HCT116 (cell line): ENCODE measurements around the gene INSYN2A. TPM values are rescaled to one million over a fixed set of nuclear protein-coding genes. Genes with fewer than 3 reads are reported as not detected.

Source experiments
- ATAC-seq: fragments of 200-7000 bp; cut with Tn5 transposase; 2 replicates; pipeline ENCODE4 v1.9.1; 2020; ENCODE audit warnings: mild to moderate bottlenecking, moderate library complexity
- BruUV-seq: library from RNA; stranded (reverse); fragments of 400-500 nt; replicated peaks from 2 replicates; lab custom pipeline; 2021; lab: Mats Ljungman, UMichigan
- CTCF ChIA-PET: fragments of 300-600 bp; sonication (Branson Sonifier 250); formaldehyde crosslinking; loops from one replicate; lab custom pipeline; 2021; ENCODE audit warnings: antibody characterized with exemption; lab: Charles Lee
- POLR2A ChIA-PET: fragments of 300-600, 350-600 bp; sonication (Branson Sonifier 250); formaldehyde crosslinking; loops from one replicate; lab custom pipeline; 2021; ENCODE audit warnings: antibody characterized with exemption; lab: Charles Lee
- RAD21 ChIA-PET, 2 experiments: fragments of 300-600 bp; sonication (Branson Sonifier 250); formaldehyde crosslinking; loops; one replicate each; lab custom pipeline; 2023; ENCODE audit warnings: low total read pairs in 2 of 2; ENCODE audit not compliant: uncharacterized antibody in 2 of 2, unreplicated experiment in 2 of 2, low non-redundant PET in 1 of 2; lab: Charles Lee
- DNase-seq: peaks from one replicate; pipeline ENCODE4 v3.0.0-alpha.2; 2010; ENCODE audit warnings: low read depth, low spot score
- H2AFZ ChIP-seq: fragments of 200-600 bp; shearing (Covaris generic), sonication (generic); 2 replicates; pipeline ENCODE4 v1.6.1; 2017; ENCODE audit warnings: low read depth, mixed run types, mixed read lengths, antibody characterized with exemption, low read length; ENCODE audit not compliant: poor library complexity, severe bottlenecking
- H3K27ac ChIP-seq: 2 replicates; pipeline ENCODE4 v1.5.1; 2012; ENCODE audit warnings: low read depth, low read length
- H3K27me3 ChIP-seq: fragments of 200-600 bp; sonication (generic); 2 replicates; pipeline ENCODE4 v1.6.1; 2016; ENCODE audit warnings: mixed run types, low read length, mixed read lengths; ENCODE audit not compliant: insufficient read depth
- H3K36me3 ChIP-seq, 2 experiments: fragments of 200-500 bp in 1 of 2; fragments of 200-600 bp in 1 of 2; sonication (Bioruptor generic) in 1 of 2; sonication (generic) in 1 of 2; 2 replicates each; pipeline versions ENCODE4 v1.5.1 to v1.6.1; 2014 to 2016; ENCODE audit warnings: low read length in 2 of 2, inconsistent platforms in 1 of 2, mixed read lengths in 1 of 2, mixed run types in 1 of 2; ENCODE audit not compliant: insufficient read depth in 2 of 2, control insufficient read depth in 1 of 2
- H3K4me1 ChIP-seq, 2 experiments: fragments of 200-600 bp in 1 of 2; sonication (generic) in 1 of 2; 2 replicates each; pipeline versions ENCODE4 v1.5.1 to v1.6.1; 2012 to 2017; ENCODE audit warnings: low read length in 2 of 2, inconsistent platforms in 1 of 2, mild to moderate bottlenecking in 1 of 2, mixed read lengths in 1 of 2, mixed run types in 1 of 2, moderate library complexity in 1 of 2; ENCODE audit not compliant: insufficient read depth in 2 of 2, control insufficient read depth in 1 of 2
- H3K4me2 ChIP-seq: fragments of 200-600 bp; sonication (generic); 2 replicates; pipeline ENCODE4 v1.6.1; 2017; ENCODE audit warnings: mixed run types, low read length, mixed read lengths
- H3K4me3 ChIP-seq, 2 experiments: fragments of 200-600 bp in 1 of 2; sonication (generic) in 1 of 2; replicated peaks in 1 of 2; 2 replicates each; pipeline ENCODE4 v1.5.1; 2011 to 2016; ENCODE audit warnings: low read length in 2 of 2, control low read depth in 1 of 2, low read depth in 1 of 2, mild to moderate bottlenecking in 1 of 2, mixed read lengths in 1 of 2, mixed run types in 1 of 2
- H3K79me2 ChIP-seq: fragments of 200-600 bp; sonication (generic); 2 replicates; pipeline ENCODE4 v1.6.1; 2017; ENCODE audit warnings: mild to moderate bottlenecking, mixed run types, low read length, moderate library complexity, mixed read lengths; ENCODE audit not compliant: insufficient read depth
- H3K9ac ChIP-seq: fragments of 200-600 bp; sonication (generic); 2 replicates; pipeline ENCODE4 v1.6.1; 2016; ENCODE audit warnings: low read length, mixed read lengths
- H3K9me2 ChIP-seq: fragments of 200-600 bp; sonication (generic), shearing (Covaris generic); 2 replicates; pipeline ENCODE4 v1.6.1; 2017; ENCODE audit warnings: mixed run types, mild to moderate bottlenecking, moderate library complexity; ENCODE audit not compliant: insufficient read depth
- H3K9me3 ChIP-seq, 2 experiments: fragments of 200-500 bp in 1 of 2; fragments of 200-600 bp in 1 of 2; sonication (Bioruptor generic) in 1 of 2; sonication (generic) in 1 of 2; 2 replicates each; pipeline ENCODE4 v1.6.1; 2014 to 2017; ENCODE audit warnings: low read length in 2 of 2, mixed read lengths in 2 of 2, inconsistent platforms in 1 of 2, low read depth in 1 of 2, mild to moderate bottlenecking in 1 of 2, mixed run types in 1 of 2, moderate library complexity in 1 of 2; ENCODE audit not compliant: control insufficient read depth in 1 of 2, insufficient read depth in 1 of 2
- H4K20me1 ChIP-seq: fragments of 200-600 bp; sonication (generic), shearing (Covaris generic); 2 replicates; pipeline ENCODE4 v1.6.1; 2017; ENCODE audit warnings: mixed run types, mild to moderate bottlenecking, moderate library complexity; ENCODE audit not compliant: insufficient read depth
- CBX3 ChIP-seq: IDR thresholded peaks from 2 replicates; pipeline ENCODE4 v1.6.1; 2012; ENCODE audit warnings: low read depth
- CEBPB ChIP-seq: IDR thresholded peaks from 2 replicates; pipeline ENCODE4 v1.6.1; 2012; ENCODE audit warnings: low read depth
- EGR1 ChIP-seq: IDR thresholded peaks from 2 replicates; pipeline ENCODE4 v1.6.1; 2012; ENCODE audit warnings: low read depth
- ELF1 ChIP-seq: IDR thresholded peaks from 2 replicates; pipeline ENCODE4 v1.6.1; 2012; ENCODE audit warnings: low read depth, borderline replicate concordance
- EZH2 ChIP-seq: fragments of 200-600 bp; sonication (generic); IDR thresholded peaks from 2 replicates; pipeline ENCODE4 v1.6.1; 2017; ENCODE audit warnings: antibody characterized with exemption, mixed run types
- EZH2phosphoT487 ChIP-seq: fragments of 200-600 bp; IDR thresholded peaks from 2 replicates; pipeline ENCODE4 v1.6.1; 2018; ENCODE audit warnings: antibody characterized with exemption, borderline replicate concordance
- JUND ChIP-seq: IDR thresholded peaks from 2 replicates; pipeline ENCODE4 v1.6.1; 2012
- POLR2A ChIP-seq: IDR thresholded peaks from 2 replicates; pipeline ENCODE4 v1.7.0; 2011; ENCODE audit warnings: borderline replicate concordance; ENCODE audit not compliant: insufficient read depth, insufficient read length; ENCODE audit errors: extremely low read depth
- POLR2AphosphoS5 ChIP-seq: IDR thresholded peaks from 2 replicates; pipeline ENCODE4 v1.6.1; 2011; ENCODE audit warnings: mild to moderate bottlenecking, low read depth, low read length, moderate library complexity
- RAD21 ChIP-seq: IDR thresholded peaks from 2 replicates; pipeline ENCODE4 v1.6.1; 2012; ENCODE audit warnings: low read depth, mild to moderate bottlenecking
- SP1 ChIP-seq: IDR thresholded peaks from 2 replicates; pipeline ENCODE4 v1.6.1; 2012; ENCODE audit warnings: low read depth
- TCF7L2 ChIP-seq: IDR thresholded peaks from 2 replicates; pipeline ENCODE4 v1.7.0; 2011; ENCODE audit warnings: borderline replicate concordance, inconsistent platforms; ENCODE audit not compliant: insufficient read depth, insufficient read length; ENCODE audit errors: extremely low read depth
- YY1 ChIP-seq: IDR thresholded peaks from 2 replicates; pipeline ENCODE4 v1.6.1; 2011; ENCODE audit warnings: low read length, low read depth, moderate library complexity, mild to moderate bottlenecking; ENCODE audit not compliant: insufficient replicate concordance; ENCODE audit errors: extremely low read depth
- ZFX ChIP-seq: fragments of 450-650 bp; IDR thresholded peaks from 2 replicates; pipeline ENCODE4 v1.6.1; 2017
- ZNF274 ChIP-seq: fragments of 200-500 bp; sonication (Bioruptor generic); IDR thresholded peaks from 2 replicates; pipeline ENCODE4 v1.6.1; 2014; ENCODE audit warnings: mild to moderate bottlenecking, low read depth, low read length, inconsistent platforms
- intact Hi-C: fragments of 100-400 bp; cut with micrococcal nuclease; formaldehyde crosslinking; loops from 2 replicates; pipeline ENCODE4 v1.10.0; 2022
- total RNA-seq: library from RNA; stranded (reverse); gene quantifications from one replicate; pipeline ENCODE4 v1.2.1, GENCODE V29; 2021; ENCODE audit not compliant: unreplicated experiment
- TF ChIP-seq, protein P1 (sequence below): IDR thresholded peaks from 2 replicates; pipeline ENCODE4 v1.6.1; 2012; ENCODE audit warnings: low read depth
- TF ChIP-seq, protein P2 (sequence below): IDR thresholded peaks from 2 replicates; pipeline ENCODE4 v1.6.1; 2012
- TF ChIP-seq, protein P3 (sequence below): IDR thresholded peaks from 2 replicates; pipeline ENCODE4 v1.6.1; 2011; ENCODE audit warnings: mild to moderate bottlenecking, low read length, moderate library complexity; ENCODE audit not compliant: insufficient replicate concordance; ENCODE audit errors: extremely low read depth
- TF ChIP-seq, protein P4 (sequence below): IDR thresholded peaks from 2 replicates; pipeline ENCODE4 v1.6.1; 2012

Gene INSYN2A
- total RNA-seq, 1 experiment from 2014 or later = not detected

DNA sequence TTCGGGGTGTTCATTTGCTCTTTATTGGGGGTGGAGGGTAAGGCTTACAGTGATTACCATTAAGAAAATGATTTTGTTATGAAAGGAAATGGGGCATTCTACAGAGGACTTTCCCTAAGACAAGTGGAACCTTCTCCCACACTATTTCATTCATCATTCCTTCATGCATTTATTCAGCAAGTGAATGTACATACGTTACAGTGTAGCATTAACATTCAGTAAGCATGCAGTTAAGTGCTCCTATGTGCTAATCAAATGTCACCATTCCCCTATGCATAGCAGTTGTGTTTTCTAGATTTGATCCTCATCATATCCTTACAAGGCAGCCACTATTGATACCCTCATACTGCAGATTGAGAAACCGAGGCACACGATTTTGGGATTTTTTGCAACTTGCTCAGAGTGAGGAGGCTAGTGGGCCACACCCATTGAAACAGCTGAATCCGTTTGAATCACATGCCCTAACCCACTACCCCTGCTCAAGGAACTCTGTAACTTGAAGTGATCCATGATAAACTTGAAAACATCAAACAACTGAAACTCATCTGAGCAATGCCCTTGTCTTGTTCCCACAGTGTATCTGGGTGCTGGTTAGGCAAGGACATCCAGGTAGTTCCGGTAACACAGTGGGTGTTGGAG lies 16.7 kb downstream of the INSYN2A start:
- BruUV-seq = no TSS peak
- Histone ChIP-seq H3K36me3 (no peaks in the 10 kb centered on the region), H3K27me3 (no peaks in the 10 kb centered on the region), H2AFZ (no peak overlapping the region), H3K27ac (no peak overlapping the region), H3K4me3 (no peak overlapping the region), H3K9ac (no peak overlapping the region), H3K9me3 (no peaks in the 10 kb centered on the region), H4K20me1 (no peaks in the 10 kb centered on the region), H3K4me2 (no peak overlapping the region), H3K9me2 (no peaks in the 10 kb centered on the region), H3K79me2 (no peaks in the 10 kb centered on the region), H3K4me1 (no peaks in the 10 kb centered on the region)
- no peak for DNase-seq
- intact Hi-C loops = no loop called here
- no peak for ATAC-seq
- CTCF ChIA-PET = no interaction called here
- TF ChIP-seq, protein P1, sequence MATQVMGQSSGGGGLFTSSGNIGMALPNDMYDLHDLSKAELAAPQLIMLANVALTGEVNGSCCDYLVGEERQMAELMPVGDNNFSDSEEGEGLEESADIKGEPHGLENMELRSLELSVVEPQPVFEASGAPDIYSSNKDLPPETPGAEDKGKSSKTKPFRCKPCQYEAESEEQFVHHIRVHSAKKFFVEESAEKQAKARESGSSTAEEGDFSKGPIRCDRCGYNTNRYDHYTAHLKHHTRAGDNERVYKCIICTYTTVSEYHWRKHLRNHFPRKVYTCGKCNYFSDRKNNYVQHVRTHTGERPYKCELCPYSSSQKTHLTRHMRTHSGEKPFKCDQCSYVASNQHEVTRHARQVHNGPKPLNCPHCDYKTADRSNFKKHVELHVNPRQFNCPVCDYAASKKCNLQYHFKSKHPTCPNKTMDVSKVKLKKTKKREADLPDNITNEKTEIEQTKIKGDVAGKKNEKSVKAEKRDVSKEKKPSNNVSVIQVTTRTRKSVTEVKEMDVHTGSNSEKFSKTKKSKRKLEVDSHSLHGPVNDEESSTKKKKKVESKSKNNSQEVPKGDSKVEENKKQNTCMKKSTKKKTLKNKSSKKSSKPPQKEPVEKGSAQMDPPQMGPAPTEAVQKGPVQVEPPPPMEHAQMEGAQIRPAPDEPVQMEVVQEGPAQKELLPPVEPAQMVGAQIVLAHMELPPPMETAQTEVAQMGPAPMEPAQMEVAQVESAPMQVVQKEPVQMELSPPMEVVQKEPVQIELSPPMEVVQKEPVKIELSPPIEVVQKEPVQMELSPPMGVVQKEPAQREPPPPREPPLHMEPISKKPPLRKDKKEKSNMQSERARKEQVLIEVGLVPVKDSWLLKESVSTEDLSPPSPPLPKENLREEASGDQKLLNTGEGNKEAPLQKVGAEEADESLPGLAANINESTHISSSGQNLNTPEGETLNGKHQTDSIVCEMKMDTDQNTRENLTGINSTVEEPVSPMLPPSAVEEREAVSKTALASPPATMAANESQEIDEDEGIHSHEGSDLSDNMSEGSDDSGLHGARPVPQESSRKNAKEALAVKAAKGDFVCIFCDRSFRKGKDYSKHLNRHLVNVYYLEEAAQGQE = no peak
- TF ChIP-seq POLR2A (no peak), EZH2 (no peak), ELF1 (no peak), RAD21 (no peak), CBX3 (no peak), EGR1 (no peak), ZFX (no peak), EZH2phosphoT487 (no peak), TCF7L2 (no peak), ZNF274 (no peak), POLR2AphosphoS5 (no peak), YY1 (no peak), CEBPB (no peak), SP1 (no peak), JUND (no peak)
- TF ChIP-seq, protein P2, sequence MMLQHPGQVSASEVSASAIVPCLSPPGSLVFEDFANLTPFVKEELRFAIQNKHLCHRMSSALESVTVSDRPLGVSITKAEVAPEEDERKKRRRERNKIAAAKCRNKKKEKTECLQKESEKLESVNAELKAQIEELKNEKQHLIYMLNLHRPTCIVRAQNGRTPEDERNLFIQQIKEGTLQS = no peak
- TF ChIP-seq, protein P3, sequence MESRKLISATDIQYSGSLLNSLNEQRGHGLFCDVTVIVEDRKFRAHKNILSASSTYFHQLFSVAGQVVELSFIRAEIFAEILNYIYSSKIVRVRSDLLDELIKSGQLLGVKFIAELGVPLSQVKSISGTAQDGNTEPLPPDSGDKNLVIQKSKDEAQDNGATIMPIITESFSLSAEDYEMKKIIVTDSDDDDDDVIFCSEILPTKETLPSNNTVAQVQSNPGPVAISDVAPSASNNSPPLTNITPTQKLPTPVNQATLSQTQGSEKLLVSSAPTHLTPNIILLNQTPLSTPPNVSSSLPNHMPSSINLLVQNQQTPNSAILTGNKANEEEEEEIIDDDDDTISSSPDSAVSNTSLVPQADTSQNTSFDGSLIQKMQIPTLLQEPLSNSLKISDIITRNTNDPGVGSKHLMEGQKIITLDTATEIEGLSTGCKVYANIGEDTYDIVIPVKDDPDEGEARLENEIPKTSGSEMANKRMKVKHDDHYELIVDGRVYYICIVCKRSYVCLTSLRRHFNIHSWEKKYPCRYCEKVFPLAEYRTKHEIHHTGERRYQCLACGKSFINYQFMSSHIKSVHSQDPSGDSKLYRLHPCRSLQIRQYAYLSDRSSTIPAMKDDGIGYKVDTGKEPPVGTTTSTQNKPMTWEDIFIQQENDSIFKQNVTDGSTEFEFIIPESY = no peak
- TF ChIP-seq, protein P4, sequence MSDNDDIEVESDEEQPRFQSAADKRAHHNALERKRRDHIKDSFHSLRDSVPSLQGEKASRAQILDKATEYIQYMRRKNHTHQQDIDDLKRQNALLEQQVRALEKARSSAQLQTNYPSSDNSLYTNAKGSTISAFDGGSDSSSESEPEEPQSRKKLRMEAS = no peak
- RAD21 ChIA-PET = no interaction called here
- POLR2A ChIA-PET = no interaction called here
